HG03439 (cell line): Measurements from ENCODE around the gene PBX3.
"Not testable (repeated sequence)": the region's sequence is repeated elsewhere in the genome, so short reads cannot be mapped to it uniquely, and the experiment has no call there.

Experiments used
- ATAC-seq: cut with Tn5 transposase; IDR thresholded peaks from one replicate; pipeline ENCODE4 v1.9.1; 2021; ENCODE audit warnings: mild to moderate bottlenecking, moderate library complexity; ENCODE audit not compliant: unreplicated experiment

PBX3 gene

GRCh38 chr9:125774106-125774505 lies 26.9 kb downstream of the PBX3 start:
- ATAC-seq = no peak

DNA sequence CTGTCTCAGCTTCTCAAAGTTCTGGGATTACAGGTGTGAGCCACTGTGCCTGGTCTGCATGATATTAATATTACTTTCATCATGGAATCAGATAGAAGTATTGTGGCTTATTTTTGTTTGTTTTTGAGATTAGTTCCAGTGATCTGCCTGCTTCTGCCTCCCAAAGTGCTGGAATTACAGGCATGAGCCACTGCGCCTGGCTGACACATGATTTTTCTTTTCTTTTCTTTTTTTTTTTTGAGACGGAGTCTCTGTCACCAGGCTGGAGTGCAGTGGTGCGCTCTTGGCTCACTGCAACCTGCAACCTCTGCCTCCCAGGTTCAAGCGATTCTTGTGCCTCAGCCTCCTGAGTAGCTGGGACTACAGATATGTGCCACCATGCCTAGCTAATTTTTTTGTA lies 29.6 kb downstream of the PBX3 start:
- ATAC-seq = not testable (repeated sequence)

DNA sequence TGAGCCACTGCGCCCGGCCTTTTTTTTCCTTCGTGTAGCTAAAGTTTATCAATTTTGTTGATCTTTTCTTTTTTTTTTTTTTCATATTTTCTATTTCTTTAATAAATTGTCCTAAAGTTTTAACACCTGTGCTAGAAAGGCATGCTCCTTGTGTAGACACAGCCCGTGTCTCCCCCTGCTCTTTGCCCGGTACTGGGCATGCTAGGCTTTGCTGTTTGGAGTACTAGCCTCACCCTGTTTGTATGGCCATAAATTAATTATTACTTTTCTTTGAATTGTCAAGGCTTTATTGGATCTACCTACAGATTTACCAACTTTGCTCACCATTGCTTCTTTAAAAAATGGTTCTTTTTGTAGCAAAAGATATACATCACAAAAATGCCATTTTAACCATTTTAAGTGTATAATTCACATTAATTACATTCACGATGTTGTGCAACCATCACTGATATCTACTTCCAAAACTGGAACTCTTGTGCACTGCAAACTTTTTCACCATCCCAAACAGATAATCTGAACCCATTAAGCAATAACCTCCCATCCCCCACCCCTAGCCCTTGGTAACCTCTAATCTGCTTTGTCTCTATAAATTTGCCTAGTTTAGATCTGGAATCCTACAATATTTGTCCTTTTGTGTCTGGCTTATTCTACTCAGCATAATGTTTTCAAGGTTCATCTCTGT lies 31.5 kb downstream of the PBX3 start:
- ATAC-seq = not testable (repeated sequence)

- ATAC-seq = not testable (repeated sequence)
Measured at GRCh38 chr9:125779220-125779565, 32.0 kb downstream of the PBX3 start.

GRCh38 chr9:125782718-125783117 lies 35.5 kb downstream of the PBX3 start:
- ATAC-seq = no peak

DNA sequence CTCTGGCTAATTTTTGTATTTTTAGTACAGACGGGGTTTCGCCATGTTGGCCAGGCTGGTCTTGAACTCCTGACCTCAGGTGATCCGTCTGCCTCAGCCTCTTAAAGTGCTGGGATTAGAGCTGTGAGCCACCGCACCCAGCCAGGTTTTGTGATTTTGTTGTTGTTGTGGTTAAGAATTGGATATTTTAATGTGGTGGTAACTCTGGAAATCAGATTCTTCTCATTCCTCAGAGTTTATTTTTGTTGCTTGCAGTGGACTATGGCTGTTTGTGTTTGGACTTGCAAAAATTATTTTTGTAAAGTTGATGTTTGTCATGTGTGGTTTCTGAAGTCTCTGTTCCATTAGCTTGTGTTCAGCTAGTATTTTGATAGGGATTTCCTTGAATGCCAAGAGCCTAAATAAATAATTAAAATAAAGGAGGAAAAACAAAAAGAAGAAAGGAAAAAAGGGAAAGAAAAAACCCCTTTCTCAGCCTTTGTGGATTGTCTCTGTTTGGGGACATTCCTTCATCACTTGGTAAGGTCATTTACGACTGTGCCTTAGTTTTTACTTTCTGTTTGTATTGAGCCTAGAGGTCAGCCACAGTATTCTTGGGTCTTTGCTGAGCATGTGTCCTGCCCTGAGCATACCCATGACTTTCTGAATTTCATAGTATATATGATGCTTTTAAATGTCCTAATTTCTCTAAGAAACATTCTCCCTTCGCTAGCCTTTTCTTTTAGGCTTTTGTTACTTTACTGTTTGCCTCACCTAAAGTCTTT lies 37.3 kb downstream of the PBX3 start:
- no peak for ATAC-seq

- no peak for ATAC-seq
Measured at GRCh38 chr9:125785248-125785751, 38.1 kb downstream of the PBX3 start.

GRCh38 chr9:125787715-125788114 lies 40.5 kb downstream of the PBX3 start:
- no peak for ATAC-seq

DNA sequence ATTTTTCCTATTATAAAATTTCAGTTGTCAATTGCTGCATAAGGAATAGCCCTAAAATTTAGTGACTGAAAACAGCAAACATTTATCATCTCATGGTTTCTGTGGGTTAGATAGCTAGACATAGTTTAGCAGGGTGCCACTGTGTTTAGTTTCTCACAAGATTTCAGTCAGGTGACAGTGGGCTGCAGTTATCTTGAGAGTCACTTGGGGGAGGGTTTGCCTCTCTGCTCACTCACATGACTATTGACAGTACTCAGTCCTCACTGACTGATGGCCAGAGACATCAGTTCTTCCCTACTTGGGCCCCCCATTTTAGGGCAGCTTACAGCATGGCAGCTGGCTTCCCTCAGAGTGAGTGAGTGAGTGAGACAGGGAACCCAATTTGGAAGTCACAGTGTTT lies 42.0 kb downstream of the PBX3 start:
- ATAC-seq = no peak

DNA sequence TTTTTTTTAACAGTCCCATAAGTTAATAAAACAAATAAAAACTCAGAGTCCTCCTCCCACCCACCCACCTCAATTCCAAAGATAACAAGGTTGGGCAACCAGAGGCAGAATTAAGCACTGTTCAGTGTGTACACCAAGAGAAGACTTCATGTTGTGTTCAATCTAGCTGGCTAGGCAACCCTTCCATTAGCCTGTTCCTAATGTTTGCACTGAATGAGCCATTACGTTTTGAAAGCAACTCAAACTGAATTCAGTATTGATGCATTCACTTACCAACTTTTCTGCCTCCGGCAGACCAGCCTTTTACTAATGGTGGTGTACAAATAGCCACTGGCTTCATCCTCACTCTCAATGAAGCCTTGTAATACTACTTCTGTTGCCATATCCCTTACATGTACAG lies 47.5 kb downstream of the PBX3 start:
- ATAC-seq = no peak

GRCh38 chr9:125795970-125796596 lies 48.9 kb downstream of the PBX3 start:
- ATAC-seq = no peak

GRCh38 chr9:125797930-125798329 lies 50.8 kb downstream of the PBX3 start:
- ATAC-seq = no peak

DNA sequence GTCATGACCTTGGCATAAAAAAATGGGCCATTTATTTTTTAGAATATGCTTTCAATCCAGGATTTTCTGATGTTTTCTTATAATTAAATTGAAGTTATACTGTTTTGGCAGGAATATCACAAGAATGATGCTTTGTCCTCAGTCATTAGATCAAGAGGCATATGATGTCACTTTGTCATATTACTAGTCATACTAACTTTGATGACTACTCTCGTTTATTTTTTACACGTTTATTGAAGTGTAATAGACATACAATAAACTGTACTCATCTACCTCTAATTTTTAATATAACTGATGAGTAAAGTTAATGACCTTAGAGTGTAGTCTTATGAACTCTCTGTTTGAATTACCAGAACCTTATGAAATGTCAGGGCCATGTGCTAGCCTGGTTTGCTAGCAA lies 56.4 kb downstream of the PBX3 start:
- no peak for ATAC-seq

DNA sequence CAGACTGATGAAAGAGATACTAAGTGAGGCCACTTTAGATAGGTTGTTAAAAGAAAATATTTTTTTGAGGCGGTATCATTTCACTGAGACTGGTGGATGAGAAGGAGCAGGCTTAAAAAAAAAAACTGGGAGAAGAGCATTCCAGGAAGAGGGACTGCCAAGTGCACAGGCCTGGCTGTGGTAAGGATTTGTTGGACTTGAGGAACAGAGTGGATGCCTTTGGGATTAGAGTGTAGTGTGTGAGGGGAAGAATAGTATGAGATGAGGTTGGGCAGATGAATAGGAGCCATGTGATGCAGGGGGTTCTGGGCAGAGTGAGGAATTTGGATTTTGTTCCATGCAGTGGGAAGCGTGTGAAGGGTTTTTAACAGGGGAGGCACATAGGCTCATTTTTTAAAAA lies 57.9 kb downstream of the PBX3 start:
- no peak for ATAC-seq

GRCh38 chr9:125805586-125805985 lies 58.4 kb downstream of the PBX3 start:
- no peak for ATAC-seq

GRCh38 chr9:125807079-125807478 lies 59.9 kb downstream of the PBX3 start:
- no peak for ATAC-seq

DNA sequence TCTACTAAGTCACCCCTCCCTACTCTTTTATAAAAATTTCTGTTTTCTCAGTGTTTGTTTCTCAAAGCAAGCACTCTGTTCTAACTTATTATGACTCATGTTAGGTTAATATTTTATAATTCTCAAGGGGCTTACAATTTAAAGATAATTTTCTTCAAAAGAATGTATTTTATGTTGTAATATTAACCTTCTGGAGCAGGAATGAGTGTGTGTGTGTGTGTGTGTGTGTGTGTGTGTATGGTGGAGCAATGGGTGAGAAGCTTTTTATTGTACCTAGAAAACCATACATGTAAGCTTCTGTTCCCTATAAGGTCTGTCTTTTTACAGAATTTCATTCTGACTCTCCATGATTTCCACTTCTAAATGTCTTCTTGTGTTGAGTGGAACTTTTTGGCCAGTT lies 63.0 kb downstream of the PBX3 start:
- no peak for ATAC-seq

DNA sequence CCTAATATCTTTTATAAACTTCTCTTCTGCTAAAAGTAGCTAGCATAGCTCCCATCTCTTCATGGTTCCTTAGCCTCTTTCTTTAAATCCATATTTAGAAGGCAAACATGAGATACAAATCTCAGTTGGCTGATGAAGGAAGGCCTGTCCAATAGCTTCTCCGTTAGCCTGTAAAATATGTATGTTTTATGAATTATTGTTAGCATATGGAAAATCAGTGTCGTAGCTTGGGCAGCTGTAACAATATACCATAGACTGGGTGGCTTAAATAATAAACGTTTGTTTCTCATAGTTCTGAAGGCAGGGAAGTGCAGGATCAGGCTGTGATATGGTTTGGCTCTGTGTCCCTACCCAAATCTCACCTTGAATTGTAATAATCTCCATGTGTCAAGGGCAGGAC lies 63.8 kb downstream of the PBX3 start:
- ATAC-seq = no peak

- no peak for ATAC-seq
Measured at GRCh38 chr9:125812403-125812802, 65.2 kb downstream of the PBX3 start.

GRCh38 chr9:125815568-125815967 lies 68.4 kb downstream of the PBX3 start:
- no peak for ATAC-seq

DNA sequence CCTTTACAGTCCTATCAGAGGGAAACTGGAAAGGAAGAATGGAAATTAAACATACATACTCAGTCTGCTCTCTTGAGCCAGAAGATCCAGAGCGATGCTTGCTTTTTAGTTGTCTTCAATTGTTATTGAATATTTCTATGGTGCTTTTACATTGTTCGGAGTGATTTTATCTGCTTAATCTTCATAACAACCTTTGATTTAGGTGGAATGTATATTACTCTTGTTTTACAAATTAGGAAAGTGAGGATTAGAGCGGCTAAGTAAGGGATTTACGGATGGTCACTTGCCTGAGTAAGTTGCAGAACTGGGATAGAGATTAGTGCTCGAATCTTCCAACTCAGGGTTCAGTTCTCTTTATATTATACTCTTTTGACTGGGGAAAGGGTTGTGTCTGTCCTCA lies 69.1 kb downstream of the PBX3 start:
- no peak for ATAC-seq
